Chondrocyte (in vitro differentiated cells): ENCODE data around the gene FBXL12. TPM values are rescaled to one million over a fixed set of nuclear protein-coding genes. Genes with fewer than 3 reads are reported as not detected.

Source experiments
- DNase-seq: peaks from one replicate; pipeline ENCODE4 v3.0.0; 2021; ENCODE audit warnings: mixed read lengths, low spot score
- H3K27ac Mint-ChIP-seq: one replicate; pipeline ENCODE4 v1.8.0; 2021; ENCODE audit warnings: mild to moderate bottlenecking, moderate library complexity, mixed read lengths; ENCODE audit not compliant: unreplicated experiment
- H3K27me3 Mint-ChIP-seq: 2 replicates; pipeline ENCODE4 v1.8.0; 2021; ENCODE audit warnings: low read depth, mixed read lengths
- H3K36me3 Mint-ChIP-seq: 2 replicates; pipeline ENCODE4 v1.8.0; 2021; ENCODE audit warnings: low read depth, mixed read lengths
- H3K4me1 Mint-ChIP-seq: 2 replicates; pipeline ENCODE4 v1.8.0; 2021; ENCODE audit warnings: low read depth, mild to moderate bottlenecking, mixed read lengths
- H3K4me3 Mint-ChIP-seq: one replicate; pipeline ENCODE4 v1.8.0; 2021; ENCODE audit warnings: mild to moderate bottlenecking, moderate library complexity, mixed read lengths; ENCODE audit not compliant: unreplicated experiment
- H3K9me3 Mint-ChIP-seq: 2 replicates; pipeline ENCODE4 v1.8.0; 2021; ENCODE audit warnings: low read depth, mixed read lengths
- total RNA-seq: library from RNA; stranded (reverse); gene quantifications from 3 replicates; pipeline ENCODE4 v1.2.1, GENCODE V29; 2021
- TF ChIP-seq, protein P1 (sequence below): fragments of 200-600 bp; sonication (generic); IDR thresholded peaks from 2 replicates; pipeline ENCODE4 v1.5.0; 2021; ENCODE audit warnings: antibody characterized with exemption, mild to moderate bottlenecking, moderate library complexity

Gene FBXL12
- total RNA-seq, 1 donor from 2014 or later, result 26.7 TPM

DNA sequence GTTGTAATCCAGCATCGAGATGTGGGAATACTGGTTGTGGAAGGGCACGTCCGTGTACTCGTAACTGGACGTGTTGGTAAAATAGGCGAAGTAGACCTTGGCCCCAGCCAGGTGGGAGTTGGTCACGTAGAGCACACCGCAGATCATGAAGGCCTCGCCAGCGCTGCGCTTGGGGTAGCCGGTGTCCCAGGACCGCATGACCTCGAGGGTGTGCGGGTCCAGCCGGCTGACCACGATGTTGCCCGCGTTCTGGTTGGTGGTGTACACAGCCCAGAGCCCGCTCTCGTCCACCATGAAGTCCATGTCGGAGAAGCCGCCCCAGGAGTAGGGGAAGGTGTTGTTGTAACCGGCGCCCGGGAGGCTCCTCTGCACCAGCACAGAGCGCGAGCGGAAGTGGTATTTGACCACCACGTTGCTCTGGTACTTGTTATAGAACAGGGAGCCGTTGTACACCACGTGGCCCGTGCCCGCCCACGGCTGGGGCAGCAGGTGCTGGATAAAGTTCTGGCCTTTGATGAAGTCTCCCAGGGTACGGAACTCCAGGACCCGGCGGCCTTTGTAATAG is 35.5 kb upstream of the FBXL12 start:
- H3K4me1 Mint-ChIP-seq, result peaks cover 13% of the 10 kb centered on the region

GRCh38 chr19:9850235-9850959 is 31.5 kb upstream of the FBXL12 start:
- DNase-seq, result no peak
- peaks cover 27% of the 10 kb centered on the region for H3K4me1 Mint-ChIP-seq
- TF ChIP-seq, protein P1, sequence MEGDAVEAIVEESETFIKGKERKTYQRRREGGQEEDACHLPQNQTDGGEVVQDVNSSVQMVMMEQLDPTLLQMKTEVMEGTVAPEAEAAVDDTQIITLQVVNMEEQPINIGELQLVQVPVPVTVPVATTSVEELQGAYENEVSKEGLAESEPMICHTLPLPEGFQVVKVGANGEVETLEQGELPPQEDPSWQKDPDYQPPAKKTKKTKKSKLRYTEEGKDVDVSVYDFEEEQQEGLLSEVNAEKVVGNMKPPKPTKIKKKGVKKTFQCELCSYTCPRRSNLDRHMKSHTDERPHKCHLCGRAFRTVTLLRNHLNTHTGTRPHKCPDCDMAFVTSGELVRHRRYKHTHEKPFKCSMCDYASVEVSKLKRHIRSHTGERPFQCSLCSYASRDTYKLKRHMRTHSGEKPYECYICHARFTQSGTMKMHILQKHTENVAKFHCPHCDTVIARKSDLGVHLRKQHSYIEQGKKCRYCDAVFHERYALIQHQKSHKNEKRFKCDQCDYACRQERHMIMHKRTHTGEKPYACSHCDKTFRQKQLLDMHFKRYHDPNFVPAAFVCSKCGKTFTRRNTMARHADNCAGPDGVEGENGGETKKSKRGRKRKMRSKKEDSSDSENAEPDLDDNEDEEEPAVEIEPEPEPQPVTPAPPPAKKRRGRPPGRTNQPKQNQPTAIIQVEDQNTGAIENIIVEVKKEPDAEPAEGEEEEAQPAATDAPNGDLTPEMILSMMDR, result no peak
- no peaks in the 10 kb centered on the region for H3K9me3 Mint-ChIP-seq
- H3K27ac Mint-ChIP-seq, result peak overlapping the region; percentile 29
- peaks cover 7% of the 10 kb centered on the region for H3K36me3 Mint-ChIP-seq
- no peaks in the 10 kb centered on the region for H3K27me3 Mint-ChIP-seq
- H3K4me3 Mint-ChIP-seq, result no peak overlapping the region

More for the DNA sequence above, 35.5 kb upstream of the FBXL12 start:
- DNase-seq, result peak; percentile 92
- H3K27me3 Mint-ChIP-seq, result no peaks in the 10 kb centered on the region
- H3K9me3 Mint-ChIP-seq, result no peaks in the 10 kb centered on the region
- no peak overlapping the region for H3K27ac Mint-ChIP-seq
- no peak overlapping the region for H3K4me3 Mint-ChIP-seq
- peaks cover 13% of the 10 kb centered on the region for H3K36me3 Mint-ChIP-seq
- TF ChIP-seq, protein P1, result no peak

- no peak overlapping the region for H3K4me3 Mint-ChIP-seq
- peaks cover 27% of the 10 kb centered on the region for H3K4me1 Mint-ChIP-seq
- no peaks in the 10 kb centered on the region for H3K9me3 Mint-ChIP-seq
- no peaks in the 10 kb centered on the region for H3K27me3 Mint-ChIP-seq
- TF ChIP-seq, protein P1, result no peak
- peaks cover 9% of the 10 kb centered on the region for H3K36me3 Mint-ChIP-seq
- H3K27ac Mint-ChIP-seq, result no peak overlapping the region
- DNase-seq, result no peak
These were observed 30.9 kb upstream of the FBXL12 start for GRCh38 chr19:9849791-9850190.

GRCh38 chr19:9848762-9849161 is 29.9 kb upstream of the FBXL12 start:
- Mint-ChIP-seq H3K4me3 (no peak overlapping the region), H3K4me1 (peaks cover 26% of the 10 kb centered on the region), H3K27me3 (no peaks in the 10 kb centered on the region), H3K36me3 (peaks cover 8% of the 10 kb centered on the region), H3K9me3 (no peaks in the 10 kb centered on the region), H3K27ac (no peak overlapping the region)
- TF ChIP-seq, protein P1, result no peak
- DNase-seq, result no peak

DNA sequence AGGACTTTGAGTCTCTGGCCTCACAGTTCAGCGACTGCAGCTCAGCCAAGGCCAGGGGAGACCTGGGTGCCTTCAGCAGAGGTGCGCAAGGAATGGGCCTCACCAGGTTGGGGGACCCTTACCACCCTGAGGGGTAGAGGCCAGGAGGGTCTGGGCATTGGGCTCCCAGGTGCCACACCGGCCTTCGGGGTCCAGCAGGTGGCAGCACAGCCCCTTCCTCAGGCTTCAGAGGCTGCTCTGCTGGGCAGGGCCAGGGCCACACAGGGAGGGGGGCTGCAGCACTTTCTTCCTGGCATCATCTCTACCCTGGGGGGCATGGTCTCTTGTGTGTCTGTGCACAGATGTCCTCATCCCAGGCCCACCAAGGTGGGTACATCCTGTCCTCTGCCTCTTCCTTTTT is 29.2 kb upstream of the FBXL12 start:
- Mint-ChIP-seq H3K9me3 (no peaks in the 10 kb centered on the region), H3K4me1 (peaks cover 19% of the 10 kb centered on the region), H3K36me3 (peaks cover 10% of the 10 kb centered on the region), H3K27ac (no peak overlapping the region), H3K4me3 (no peak overlapping the region), H3K27me3 (no peaks in the 10 kb centered on the region)
- TF ChIP-seq, protein P1, result peak; percentile 75
- DNase-seq, result no peak
